Astrocyte of the cerebellum (primary cell): ENCODE data around the gene PRDM15.

ENCODE experiments used
- DNase-seq: peaks from one replicate; pipeline ENCODE4 v3.0.0-alpha.2; 2011; ENCODE audit warnings: low read depth
- H3K4me3 ChIP-seq: 2 replicates; pipeline ENCODE4 v1.5.1; 2011; ENCODE audit warnings: mild to moderate bottlenecking, low read depth, low read length, moderate library complexity
- in situ Hi-C: cut with HindIII; loops from 2 replicates; pipeline ENCODE4 v1.10.0; 2017; ENCODE audit warnings: low sequenced_read_pairs
- TF ChIP-seq, protein P1 (sequence below): IDR thresholded peaks from 2 replicates; pipeline ENCODE4 v1.5.1; 2012; ENCODE audit warnings: low read length, low read depth, moderate library complexity, mild to moderate bottlenecking; ENCODE audit errors: missing control alignments

The PRDM15 gene

DNA sequence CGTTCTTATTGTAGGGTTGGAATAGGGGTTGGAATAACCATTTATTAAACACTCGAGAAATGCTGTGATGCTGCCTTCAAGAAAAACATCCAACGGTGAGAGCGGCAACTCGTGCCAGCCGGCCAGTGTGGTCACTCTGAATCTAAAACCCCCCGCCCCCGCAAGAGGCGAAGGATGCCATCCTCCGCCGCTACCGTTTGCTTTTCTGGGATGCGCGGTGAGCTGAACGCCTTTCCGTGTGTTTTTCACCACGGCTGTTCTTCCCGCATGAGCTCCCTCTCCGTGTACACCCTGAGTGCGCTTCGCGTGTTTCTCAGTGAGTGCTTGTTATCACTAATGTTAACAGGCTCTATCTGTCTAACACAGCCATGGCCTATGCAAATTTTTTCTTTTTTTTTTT is 70.3 kb downstream of the PRDM15 start:
- in situ Hi-C loops: no loop called here
- DNase-seq: no peak
- TF ChIP-seq, protein P1, sequence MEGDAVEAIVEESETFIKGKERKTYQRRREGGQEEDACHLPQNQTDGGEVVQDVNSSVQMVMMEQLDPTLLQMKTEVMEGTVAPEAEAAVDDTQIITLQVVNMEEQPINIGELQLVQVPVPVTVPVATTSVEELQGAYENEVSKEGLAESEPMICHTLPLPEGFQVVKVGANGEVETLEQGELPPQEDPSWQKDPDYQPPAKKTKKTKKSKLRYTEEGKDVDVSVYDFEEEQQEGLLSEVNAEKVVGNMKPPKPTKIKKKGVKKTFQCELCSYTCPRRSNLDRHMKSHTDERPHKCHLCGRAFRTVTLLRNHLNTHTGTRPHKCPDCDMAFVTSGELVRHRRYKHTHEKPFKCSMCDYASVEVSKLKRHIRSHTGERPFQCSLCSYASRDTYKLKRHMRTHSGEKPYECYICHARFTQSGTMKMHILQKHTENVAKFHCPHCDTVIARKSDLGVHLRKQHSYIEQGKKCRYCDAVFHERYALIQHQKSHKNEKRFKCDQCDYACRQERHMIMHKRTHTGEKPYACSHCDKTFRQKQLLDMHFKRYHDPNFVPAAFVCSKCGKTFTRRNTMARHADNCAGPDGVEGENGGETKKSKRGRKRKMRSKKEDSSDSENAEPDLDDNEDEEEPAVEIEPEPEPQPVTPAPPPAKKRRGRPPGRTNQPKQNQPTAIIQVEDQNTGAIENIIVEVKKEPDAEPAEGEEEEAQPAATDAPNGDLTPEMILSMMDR: no peak
- no peak overlapping the region for H3K4me3 ChIP-seq

GRCh38 chr21:41808094-41808493 is 71.0 kb downstream of the PRDM15 start:
- DNase-seq: no peak
- in situ Hi-C loops: no loop called here
- TF ChIP-seq, protein P1: no peak
- no peak overlapping the region for H3K4me3 ChIP-seq

DNA sequence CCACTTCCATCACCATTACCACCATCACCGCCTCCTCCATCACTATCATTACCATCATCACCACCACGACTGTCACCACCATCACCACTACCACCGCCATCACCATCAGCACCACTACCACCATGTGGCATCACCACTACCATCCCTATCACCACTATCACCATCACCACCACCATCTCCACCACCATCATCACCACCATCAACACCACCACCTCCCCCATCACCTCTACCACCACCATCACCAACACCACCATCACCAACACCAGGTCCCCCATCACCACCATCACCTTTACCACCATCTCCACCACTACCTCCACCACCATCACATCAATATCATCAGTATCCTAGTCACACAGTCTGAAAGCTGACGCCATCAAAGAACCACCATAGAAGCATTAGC is 72.4 kb downstream of the PRDM15 start:
- TF ChIP-seq, protein P1: no peak
- H3K4me3 ChIP-seq: no peak overlapping the region
- in situ Hi-C loops: no loop called here
- DNase-seq: no peak

DNA sequence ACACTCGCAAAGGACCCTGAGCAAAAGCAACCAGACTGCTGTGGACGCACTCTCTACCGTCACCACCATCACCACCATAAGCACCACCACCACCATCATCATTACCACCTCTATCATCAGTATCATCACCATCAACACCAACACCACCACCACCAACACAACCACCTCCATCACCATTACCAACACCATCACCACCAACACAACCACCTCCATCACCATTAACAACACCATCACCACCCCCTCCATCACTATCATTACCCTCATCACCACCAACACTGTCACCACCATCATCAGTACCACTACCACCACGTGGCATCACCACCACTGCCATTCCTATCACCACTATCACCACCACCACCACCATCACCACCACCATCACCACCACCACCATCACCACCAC is 73.5 kb downstream of the PRDM15 start:
- in situ Hi-C loops: no loop called here
- TF ChIP-seq, protein P1: no peak
- H3K4me3 ChIP-seq: no peak overlapping the region
- no peak for DNase-seq

- TF ChIP-seq, protein P1: no peak
- in situ Hi-C loops: no loop called here
- no peak for DNase-seq
- no peak overlapping the region for H3K4me3 ChIP-seq
Measured at GRCh38 chr21:41805038-41805437, 74.1 kb downstream of the PRDM15 start.

DNA sequence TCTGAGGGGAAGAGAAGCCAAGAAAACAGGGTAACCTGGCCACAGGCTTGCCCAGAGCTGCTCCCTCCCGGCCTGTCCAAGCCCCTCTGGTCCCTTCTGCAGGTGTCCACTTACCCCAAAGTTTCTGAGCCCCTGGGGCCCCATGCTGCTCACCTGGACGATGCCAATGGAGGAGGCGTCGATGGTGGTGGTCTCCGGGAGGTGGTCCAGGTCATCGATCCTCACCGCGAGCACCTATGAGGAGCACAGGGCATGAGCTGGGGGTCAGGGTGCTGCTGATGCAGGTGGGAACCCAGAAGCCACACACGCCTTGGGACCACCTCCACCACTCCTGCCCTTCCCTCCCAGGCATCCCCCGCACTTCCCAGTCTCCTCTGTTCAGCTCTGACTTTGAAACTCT is 74.8 kb downstream of the PRDM15 start:
- TF ChIP-seq, protein P1: no peak
- H3K4me3 ChIP-seq: no peak overlapping the region
- in situ Hi-C loops: no loop called here
- no peak for DNase-seq

GRCh38 chr21:41803316-41803715 is 75.8 kb downstream of the PRDM15 start:
- in situ Hi-C loops: no loop called here

More at GRCh38 chr21:41803316-41803715, 75.8 kb downstream of the PRDM15 start:
- no peak overlapping the region for H3K4me3 ChIP-seq
- DNase-seq: no peak
- TF ChIP-seq, protein P1: no peak
